HepG2 (cell line): ENCODE results near the gene IDH3A. TPM values are rescaled to one million over a fixed set of nuclear protein-coding genes. Genes with fewer than 3 reads are reported as not detected.

Source experiments
- BORCS8-MEF2B ChIP-seq: sonication (generic); formaldehyde crosslinking; IDR thresholded peaks from 2 replicates; pipeline ENCODE4 v1.8.0; 2022; ENCODE audit warnings: mild to moderate bottlenecking, missing genetic modification reagents
- BRD4 ChIP-seq: sonication (generic); formaldehyde crosslinking; IDR thresholded peaks from 2 replicates; pipeline ENCODE4 v1.4.0; 2020; ENCODE audit warnings: missing genetic modification reagents
- GATA4 ChIP-seq: sonication (generic); IDR thresholded peaks from 2 replicates; pipeline ENCODE4 v1.6.1; 2016; ENCODE audit warnings: antibody characterized with exemption, low read depth, borderline replicate concordance
- HCFC1 ChIP-seq: fragments of 150-350 bp; IDR thresholded peaks from 2 replicates; pipeline ENCODE4 v1.6.1; 2014; ENCODE audit warnings: low read depth, low read length
- HES4 ChIP-seq: sonication (generic); formaldehyde crosslinking; IDR thresholded peaks from 2 replicates; pipeline ENCODE4 v1.9.0; 2021; ENCODE audit warnings: mild to moderate bottlenecking, missing genetic modification reagents, borderline replicate concordance
- KDM5B ChIP-seq: sonication (generic); formaldehyde crosslinking; IDR thresholded peaks from 2 replicates; pipeline ENCODE4 v1.4.0; 2020; ENCODE audit warnings: missing genetic modification reagents, mild to moderate bottlenecking, borderline replicate concordance
- NFKB2 ChIP-seq: sonication (generic); formaldehyde crosslinking; IDR thresholded peaks from 2 replicates; pipeline ENCODE4 v1.4.0; 2020; ENCODE audit warnings: missing genetic modification reagents, borderline replicate concordance
- PLRG1 ChIP-seq: fragments of 450-650 bp; conservative IDR thresholded peaks from 2 replicates; pipeline ENCODE4 v1.6.1; 2016
- POLR2G ChIP-seq: fragments of 200-400 bp; formaldehyde crosslinking; IDR thresholded peaks from 2 replicates; pipeline ENCODE4 v1.6.1; 2018; ENCODE audit warnings: mild to moderate bottlenecking, low read depth, low read length, moderate library complexity
- SNRNP70 ChIP-seq: fragments of 200-400 bp; formaldehyde crosslinking; IDR thresholded peaks from 2 replicates; pipeline ENCODE4 v1.6.1; 2017; ENCODE audit warnings: mild to moderate bottlenecking, low read depth, low read length, moderate library complexity
- YEATS2 ChIP-seq: sonication (generic); formaldehyde crosslinking; IDR thresholded peaks from 2 replicates; pipeline ENCODE4 v1.4.0; 2020; ENCODE audit warnings: missing genetic modification reagents, borderline replicate concordance
- ZFP36 ChIP-seq: fragments of 150-350 bp; IDR thresholded peaks from 2 replicates; pipeline ENCODE4 v1.6.1; 2018; ENCODE audit warnings: borderline replicate concordance, low read length, low read depth; ENCODE audit not compliant: partially characterized antibody
- ZMYM3 ChIP-seq: sonication (generic); formaldehyde crosslinking; IDR thresholded peaks from 2 replicates; pipeline ENCODE4 v1.5.1; 2020; ENCODE audit warnings: mild to moderate bottlenecking, missing genetic modification reagents
- ZNF264 ChIP-seq: sonication (generic); formaldehyde crosslinking; IDR thresholded peaks from 2 replicates; pipeline ENCODE4 v1.4.0; 2020; ENCODE audit warnings: missing genetic modification reagents
- ZNF543 ChIP-seq: sonication (generic); formaldehyde crosslinking; IDR thresholded peaks from 2 replicates; pipeline ENCODE4 v1.4.0; 2020; ENCODE audit warnings: mild to moderate bottlenecking, missing genetic modification reagents
- ZNF558 ChIP-seq: sonication (generic); formaldehyde crosslinking; IDR thresholded peaks from 2 replicates; pipeline ENCODE4 v1.9.0; 2022; ENCODE audit warnings: mild to moderate bottlenecking, missing genetic modification reagents, borderline replicate concordance
- ZNF883 ChIP-seq: sonication (generic); formaldehyde crosslinking; IDR thresholded peaks from 2 replicates; pipeline ENCODE4 v1.5.1; 2020; ENCODE audit warnings: mild to moderate bottlenecking, missing genetic modification reagents; ENCODE audit errors: not compliant biosample characterization
- polyA plus RNA-seq, 8 experiments: library from polyadenylated mRNA; depleted of rRNA in 3 of 8; stranded (reverse) in 7 of 8; unstranded in 1 of 8; fragments of >200 nt; fragmentation: Illumina TruSeq in 4 of 8; extraction: Trizol in 4 of 8; gene quantifications; 2 replicates each; pipeline versions ENCODE4 v1.2.1 to v1.2.3, GENCODE V29; 2011 to 2016; ENCODE audit warnings: low read depth in 4 of 8, missing spikeins in 1 of 8, mixed read lengths in 1 of 8; ENCODE audit not compliant: insufficient read depth in 1 of 8
- total RNA-seq, 5 experiments: library from RNA; depleted of rRNA; stranded (reverse); fragments of >200 nt; fragmentation: Illumina TruSeq; extraction: Trizol; gene quantifications; 2 replicates each; pipeline ENCODE4 v1.2.3, GENCODE V29; 2016; ENCODE audit warnings: low read depth in 1 of 5
- TF ChIP-seq, protein P1 (sequence below): IDR thresholded peaks from 2 replicates; pipeline ENCODE4 v1.6.1; 2012; ENCODE audit warnings: low read length, improper control_type of control experiment
- TF ChIP-seq, protein P2 (sequence below): IDR thresholded peaks from 2 replicates; pipeline ENCODE4 v1.6.1; 2018; ENCODE audit warnings: missing genetic modification reagents, mild to moderate bottlenecking, missing compliant biosample characterization
- TF ChIP-seq, protein P3 (sequence below): IDR thresholded peaks from 2 replicates; pipeline ENCODE4 v1.6.1; 2016; ENCODE audit warnings: mild to moderate bottlenecking, missing biosample characterization, missing genetic modification reagents
- TF ChIP-seq, protein P4 (sequence below): sonication (generic); formaldehyde crosslinking; IDR thresholded peaks from 2 replicates; pipeline ENCODE4 v1.8.0; 2022; ENCODE audit warnings: mild to moderate bottlenecking, missing genetic modification reagents; ENCODE audit not compliant: insufficient replicate concordance

Gene IDH3A
- total and polyA plus RNA-seq, 2 of the 13 experiments (the other 11 are each of a cell fraction or from before 2014, with no cell fraction given): 40.7 to 50.7 TPM

DNA sequence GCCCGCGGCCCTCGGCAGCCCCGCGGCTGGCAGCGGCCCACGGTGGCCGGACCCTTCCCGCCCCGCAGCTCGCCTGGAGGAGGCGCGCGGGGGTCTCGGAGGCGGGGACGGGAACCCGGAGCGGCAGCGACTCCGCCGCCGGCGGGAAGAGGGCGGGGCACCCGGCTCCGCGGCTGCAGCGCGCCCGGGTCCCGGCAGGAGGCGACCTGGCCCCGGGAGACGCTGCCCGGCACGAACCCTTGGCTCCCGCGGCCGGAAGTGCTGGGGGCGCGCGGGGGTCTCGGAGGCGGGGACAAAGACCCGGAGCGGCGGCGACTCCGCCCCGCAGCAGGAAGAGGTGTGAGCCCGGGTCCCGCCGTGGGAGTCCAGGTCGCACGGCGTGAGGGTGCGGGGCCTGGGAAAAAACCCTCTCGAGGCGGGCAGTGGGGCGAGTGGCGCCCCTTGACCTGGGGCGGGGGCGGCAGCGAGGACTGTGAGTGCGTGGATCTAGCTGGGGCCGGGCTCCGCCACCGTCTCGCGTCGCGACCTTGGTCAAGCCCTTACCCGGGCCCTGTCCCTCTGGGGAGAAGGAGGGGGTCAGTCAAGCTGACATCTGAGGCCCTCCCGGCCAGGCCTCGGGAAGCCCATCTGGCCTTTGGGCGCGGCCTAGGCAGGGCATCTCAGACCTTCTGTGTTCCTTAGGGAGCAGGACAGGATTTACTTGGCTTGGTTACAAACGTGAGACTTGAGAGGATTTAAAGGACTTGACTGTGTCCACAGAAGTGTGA lies 17.7 kb upstream of the IDH3A start, which contains the start of gene CIB2 (continued):
- TF ChIP-seq, protein P1, sequence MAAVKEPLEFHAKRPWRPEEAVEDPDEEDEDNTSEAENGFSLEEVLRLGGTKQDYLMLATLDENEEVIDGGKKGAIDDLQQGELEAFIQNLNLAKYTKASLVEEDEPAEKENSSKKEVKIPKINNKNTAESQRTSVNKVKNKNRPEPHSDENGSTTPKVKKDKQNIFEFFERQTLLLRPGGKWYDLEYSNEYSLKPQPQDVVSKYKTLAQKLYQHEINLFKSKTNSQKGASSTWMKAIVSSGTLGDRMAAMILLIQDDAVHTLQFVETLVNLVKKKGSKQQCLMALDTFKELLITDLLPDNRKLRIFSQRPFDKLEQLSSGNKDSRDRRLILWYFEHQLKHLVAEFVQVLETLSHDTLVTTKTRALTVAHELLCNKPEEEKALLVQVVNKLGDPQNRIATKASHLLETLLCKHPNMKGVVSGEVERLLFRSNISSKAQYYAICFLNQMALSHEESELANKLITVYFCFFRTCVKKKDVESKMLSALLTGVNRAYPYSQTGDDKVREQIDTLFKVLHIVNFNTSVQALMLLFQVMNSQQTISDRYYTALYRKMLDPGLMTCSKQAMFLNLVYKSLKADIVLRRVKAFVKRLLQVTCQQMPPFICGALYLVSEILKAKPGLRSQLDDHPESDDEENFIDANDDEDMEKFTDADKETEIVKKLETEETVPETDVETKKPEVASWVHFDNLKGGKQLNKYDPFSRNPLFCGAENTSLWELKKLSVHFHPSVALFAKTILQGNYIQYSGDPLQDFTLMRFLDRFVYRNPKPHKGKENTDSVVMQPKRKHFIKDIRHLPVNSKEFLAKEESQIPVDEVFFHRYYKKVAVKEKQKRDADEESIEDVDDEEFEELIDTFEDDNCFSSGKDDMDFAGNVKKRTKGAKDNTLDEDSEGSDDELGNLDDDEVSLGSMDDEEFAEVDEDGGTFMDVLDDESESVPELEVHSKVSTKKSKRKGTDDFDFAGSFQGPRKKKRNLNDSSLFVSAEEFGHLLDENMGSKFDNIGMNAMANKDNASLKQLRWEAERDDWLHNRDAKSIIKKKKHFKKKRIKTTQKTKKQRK: no peak
- TF ChIP-seq PLRG1 (no peak), ZNF543 (CRISPR knock-in tag) (peak; percentile 65), ZMYM3 (CRISPR knock-in tag) (0 out of 2 replicates have a peak, but pooled peaks have one; percentile 34), ZFP36 (no peak), POLR2G (peak; percentile 71), HCFC1 (no peak), ZNF558 (CRISPR knock-in tag) (peak; percentile 72; the same call in 1 of the 2 replicates), SNRNP70 (no peak), ZNF883 (CRISPR knock-in tag) (peak; percentile 42), ZNF264 (0 out of 2 replicates have a peak, but pooled peaks have one; percentile 41), GATA4 (0 out of 2 replicates have a peak, but pooled peaks have one; percentile 24), HES4 (CRISPR knock-in tag) (no peak), NFKB2 (CRISPR knock-in tag) (peak; percentile 63; the same call in 1 of the 2 replicates), KDM5B (peak; percentile 82; the same call in 1 of the 2 replicates), BRD4 (peak; percentile 74; the same call in 1 of the 2 replicates), BORCS8-MEF2B (CRISPR knock-in tag) (peak; percentile 70), YEATS2 (CRISPR knock-in tag) (no peak)
- TF ChIP-seq, protein P2, sequence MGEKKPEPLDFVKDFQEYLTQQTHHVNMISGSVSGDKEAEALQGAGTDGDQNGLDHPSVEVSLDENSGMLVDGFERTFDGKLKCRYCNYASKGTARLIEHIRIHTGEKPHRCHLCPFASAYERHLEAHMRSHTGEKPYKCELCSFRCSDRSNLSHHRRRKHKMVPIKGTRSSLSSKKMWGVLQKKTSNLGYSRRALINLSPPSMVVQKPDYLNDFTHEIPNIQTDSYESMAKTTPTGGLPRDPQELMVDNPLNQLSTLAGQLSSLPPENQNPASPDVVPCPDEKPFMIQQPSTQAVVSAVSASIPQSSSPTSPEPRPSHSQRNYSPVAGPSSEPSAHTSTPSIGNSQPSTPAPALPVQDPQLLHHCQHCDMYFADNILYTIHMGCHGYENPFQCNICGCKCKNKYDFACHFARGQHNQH (CRISPR knock-in tag): no peak
- TF ChIP-seq, protein P3, sequence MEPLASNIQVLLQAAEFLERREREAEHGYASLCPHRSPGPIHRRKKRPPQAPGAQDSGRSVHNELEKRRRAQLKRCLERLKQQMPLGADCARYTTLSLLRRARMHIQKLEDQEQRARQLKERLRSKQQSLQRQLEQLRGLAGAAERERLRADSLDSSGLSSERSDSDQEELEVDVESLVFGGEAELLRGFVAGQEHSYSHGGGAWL (CRISPR knock-in tag): no peak
- TF ChIP-seq, protein P4, sequence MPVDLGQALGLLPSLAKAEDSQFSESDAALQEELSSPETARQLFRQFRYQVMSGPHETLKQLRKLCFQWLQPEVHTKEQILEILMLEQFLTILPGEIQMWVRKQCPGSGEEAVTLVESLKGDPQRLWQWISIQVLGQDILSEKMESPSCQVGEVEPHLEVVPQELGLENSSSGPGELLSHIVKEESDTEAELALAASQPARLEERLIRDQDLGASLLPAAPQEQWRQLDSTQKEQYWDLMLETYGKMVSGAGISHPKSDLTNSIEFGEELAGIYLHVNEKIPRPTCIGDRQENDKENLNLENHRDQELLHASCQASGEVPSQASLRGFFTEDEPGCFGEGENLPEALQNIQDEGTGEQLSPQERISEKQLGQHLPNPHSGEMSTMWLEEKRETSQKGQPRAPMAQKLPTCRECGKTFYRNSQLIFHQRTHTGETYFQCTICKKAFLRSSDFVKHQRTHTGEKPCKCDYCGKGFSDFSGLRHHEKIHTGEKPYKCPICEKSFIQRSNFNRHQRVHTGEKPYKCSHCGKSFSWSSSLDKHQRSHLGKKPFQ (CRISPR knock-in tag): peak; percentile 33
